ENCODE data around the gene TINAGL1.

The TINAGL1 gene

GRCh38 chr1:31564606-31564989, 11.7 kb upstream of the TINAGL1 start:
- TF ChIP-seq FOXP2 (optimal IDR thresholded peaks at IDR 0.05; ENCODE audit: borderline replicate concordance, extremely low read depth, extremely low read length, insufficient read depth) (no peak), SIN3A (IDR thresholded peaks at IDR 0.05; ENCODE audit: borderline replicate concordance, insufficient read depth, low read length) (no peak), TAF1 (IDR thresholded peaks at IDR 0.05; ENCODE audit: borderline replicate concordance, insufficient read depth, low read length) (no peak), REST (IDR thresholded peaks at IDR 0.05; ENCODE audit: insufficient read depth in 1 of 2, low read depth in 2 of 2, low read length in 2 of 2) (no peak), POLR2AphosphoS5 (IDR thresholded peaks at IDR 0.05; ENCODE audit: low read depth, low read length) (no peak)

DNA sequence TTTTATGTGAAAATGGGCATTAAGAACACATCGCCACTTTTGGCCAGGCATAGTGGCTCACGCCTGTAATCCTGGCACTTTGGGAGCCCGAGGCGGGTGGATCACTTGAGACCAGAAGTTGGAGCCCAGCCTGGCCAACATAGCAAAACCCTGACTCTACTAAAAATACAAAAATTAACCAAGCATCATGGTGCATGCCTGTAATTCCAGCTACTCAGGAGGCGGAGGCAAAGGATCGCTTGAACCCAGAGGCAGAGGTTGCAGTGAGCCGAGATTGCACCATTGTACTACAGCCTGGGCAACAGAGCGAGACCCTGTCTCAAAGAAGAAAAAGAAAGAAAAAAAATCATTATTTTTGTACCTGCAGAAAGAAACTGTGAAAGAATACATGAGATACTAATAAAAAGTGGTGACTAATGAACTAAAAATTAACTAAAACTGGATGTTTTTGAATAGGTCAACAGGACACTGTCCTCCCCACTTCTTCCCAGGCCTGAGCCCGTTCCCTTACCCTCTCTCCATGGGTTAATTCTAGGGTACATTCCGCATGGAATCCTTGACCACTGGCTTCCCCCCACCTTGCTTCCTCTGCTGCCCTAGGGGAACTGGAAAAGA, 8.3 kb upstream of the TINAGL1 start:
- TF ChIP-seq POLR2AphosphoS5 (IDR thresholded peaks at IDR 0.05; ENCODE audit: low read depth, low read length) (no peak), SIN3A (IDR thresholded peaks at IDR 0.05; ENCODE audit: borderline replicate concordance, insufficient read depth, low read length) (no peak)

- TF ChIP-seq FOXP2 (optimal IDR thresholded peaks at IDR 0.05; ENCODE audit: borderline replicate concordance, extremely low read depth, extremely low read length, insufficient read depth) (no peak), POLR2AphosphoS5 (IDR thresholded peaks at IDR 0.05; ENCODE audit: low read depth, low read length) (no peak), TAF1 (IDR thresholded peaks at IDR 0.05; ENCODE audit: borderline replicate concordance, insufficient read depth, low read length) (no peak), SIN3A (IDR thresholded peaks at IDR 0.05; ENCODE audit: borderline replicate concordance, insufficient read depth, low read length) (no peak), REST (IDR thresholded peaks at IDR 0.05; ENCODE audit: insufficient read depth in 1 of 2, low read depth in 2 of 2, low read length in 2 of 2) (no peak)
Observed at GRCh38 chr1:31568895-31569595, 7.3 kb upstream of the TINAGL1 start.

DNA sequence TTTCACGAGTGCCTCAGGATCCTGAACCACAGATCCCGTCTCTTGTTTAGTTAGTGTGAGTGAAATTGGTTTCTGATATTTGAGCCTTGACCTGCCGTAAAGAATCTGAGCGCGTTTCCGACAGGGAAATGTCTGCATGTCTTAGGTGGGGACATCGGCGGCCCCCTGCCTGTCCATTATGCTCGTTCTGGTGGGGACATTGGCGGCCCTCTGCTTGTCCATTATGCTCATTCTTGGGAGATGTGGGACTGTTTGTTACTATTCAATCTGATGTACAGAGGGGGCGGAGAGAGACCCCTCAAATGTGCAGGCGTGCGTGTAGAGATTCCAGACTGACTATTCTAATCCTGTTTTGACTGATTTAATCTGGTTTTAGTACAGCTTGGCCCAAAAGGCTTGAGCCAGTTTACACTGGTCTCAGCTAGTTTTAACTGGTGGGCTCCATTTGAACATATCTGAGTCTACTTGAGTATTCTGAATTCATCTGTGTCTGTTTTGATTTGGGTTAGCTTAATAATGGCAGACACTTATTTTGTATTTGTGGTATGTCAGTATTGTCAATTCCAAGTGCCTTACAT, 6.6 kb upstream of the TINAGL1 start:
- TF ChIP-seq SIN3A (IDR thresholded peaks at IDR 0.05; ENCODE audit: borderline replicate concordance, insufficient read depth, low read length): no peak
- no peak for TF ChIP-seq FOXP2 (optimal IDR thresholded peaks at IDR 0.05; ENCODE audit: borderline replicate concordance, extremely low read depth, extremely low read length, insufficient read depth)
- TF ChIP-seq REST (IDR thresholded peaks at IDR 0.05; ENCODE audit: insufficient read depth in 1 of 2, low read depth in 2 of 2, low read length in 2 of 2): no peak
- no peak for TF ChIP-seq TAF1 (IDR thresholded peaks at IDR 0.05; ENCODE audit: borderline replicate concordance, insufficient read depth, low read length)
- no peak for TF ChIP-seq POLR2AphosphoS5 (IDR thresholded peaks at IDR 0.05; ENCODE audit: low read depth, low read length)

DNA sequence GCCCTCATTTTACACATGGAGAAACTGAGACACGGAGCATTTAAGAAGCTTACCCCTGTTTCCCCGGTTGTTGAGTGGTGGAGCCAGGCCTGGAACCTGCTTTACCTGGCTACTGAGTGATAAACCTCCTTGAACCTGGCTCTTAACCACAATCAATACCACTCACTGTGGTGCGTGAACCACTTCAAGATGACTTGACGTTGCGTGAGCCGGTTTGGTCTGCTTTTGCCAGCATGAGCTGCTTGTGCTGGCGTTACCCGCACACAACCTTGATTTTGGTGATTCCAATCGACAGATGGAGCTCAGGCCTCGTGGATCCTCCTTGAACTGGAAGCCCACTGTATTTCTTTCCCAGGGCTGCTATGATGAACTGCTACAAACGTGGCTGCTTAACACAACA, 6.1 kb upstream of the TINAGL1 start:
- no peak for TF ChIP-seq POLR2AphosphoS5 (IDR thresholded peaks at IDR 0.05; ENCODE audit: low read depth, low read length)
- no peak for TF ChIP-seq REST (IDR thresholded peaks at IDR 0.05; ENCODE audit: insufficient read depth in 1 of 2, low read depth in 2 of 2, low read length in 2 of 2)
- TF ChIP-seq SIN3A (IDR thresholded peaks at IDR 0.05; ENCODE audit: borderline replicate concordance, insufficient read depth, low read length): no peak
- TF ChIP-seq TAF1 (IDR thresholded peaks at IDR 0.05; ENCODE audit: borderline replicate concordance, insufficient read depth, low read length): no peak
- no peak for TF ChIP-seq FOXP2 (optimal IDR thresholded peaks at IDR 0.05; ENCODE audit: borderline replicate concordance, extremely low read depth, extremely low read length, insufficient read depth)
